ENCODE results near the gene PDC. TPM values are rescaled to one million over a fixed set of nuclear protein-coding genes. Genes with fewer than 3 reads are reported as not detected.

Gene PDC
- total RNA-seq, 1 donor from 2014 or later = not detected

DNA sequence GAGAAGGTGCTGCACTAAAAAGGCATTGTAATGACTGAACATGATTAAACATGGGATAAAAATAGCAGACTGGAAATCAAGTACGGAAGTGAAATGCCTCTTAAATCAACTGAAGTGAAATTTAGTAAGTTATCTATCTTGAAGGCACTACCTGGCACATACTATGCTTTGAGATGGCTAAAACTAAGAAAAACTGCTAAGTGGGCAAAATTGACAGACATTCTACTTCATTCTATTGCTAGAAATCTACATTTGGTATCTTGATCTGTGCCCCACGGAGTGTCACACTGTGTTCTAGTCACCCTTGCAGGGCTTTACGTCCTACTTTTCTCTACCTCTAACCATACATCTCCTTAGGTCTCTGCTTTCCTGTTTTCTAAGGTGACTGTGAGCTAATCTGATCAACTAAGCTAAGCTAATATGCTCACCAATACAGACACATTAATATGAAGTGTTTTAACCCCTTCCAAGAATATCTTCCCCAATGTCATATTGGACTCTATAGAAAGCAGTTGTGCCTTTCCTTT, 4.1 kb downstream of the PDC start:
- ATAC-seq (ENCODE audit: low read depth) (no peak), DNase-seq (no peak)
- no peak overlapping the region for H3K27ac Mint-ChIP-seq
- no peak overlapping the region for H3K4me3 Mint-ChIP-seq
- no peaks in the 10 kb centered on the region for H3K9me3 Mint-ChIP-seq
- H3K4me1 Mint-ChIP-seq = peaks cover 7% of the 10 kb centered on the region
- ChIA-PET CTCF (no interaction called here), POLR2A (no interaction called here)
- intact Hi-C loops (cut with micrococcal nuclease) = no loop called here
- TF ChIP-seq, protein P1, sequence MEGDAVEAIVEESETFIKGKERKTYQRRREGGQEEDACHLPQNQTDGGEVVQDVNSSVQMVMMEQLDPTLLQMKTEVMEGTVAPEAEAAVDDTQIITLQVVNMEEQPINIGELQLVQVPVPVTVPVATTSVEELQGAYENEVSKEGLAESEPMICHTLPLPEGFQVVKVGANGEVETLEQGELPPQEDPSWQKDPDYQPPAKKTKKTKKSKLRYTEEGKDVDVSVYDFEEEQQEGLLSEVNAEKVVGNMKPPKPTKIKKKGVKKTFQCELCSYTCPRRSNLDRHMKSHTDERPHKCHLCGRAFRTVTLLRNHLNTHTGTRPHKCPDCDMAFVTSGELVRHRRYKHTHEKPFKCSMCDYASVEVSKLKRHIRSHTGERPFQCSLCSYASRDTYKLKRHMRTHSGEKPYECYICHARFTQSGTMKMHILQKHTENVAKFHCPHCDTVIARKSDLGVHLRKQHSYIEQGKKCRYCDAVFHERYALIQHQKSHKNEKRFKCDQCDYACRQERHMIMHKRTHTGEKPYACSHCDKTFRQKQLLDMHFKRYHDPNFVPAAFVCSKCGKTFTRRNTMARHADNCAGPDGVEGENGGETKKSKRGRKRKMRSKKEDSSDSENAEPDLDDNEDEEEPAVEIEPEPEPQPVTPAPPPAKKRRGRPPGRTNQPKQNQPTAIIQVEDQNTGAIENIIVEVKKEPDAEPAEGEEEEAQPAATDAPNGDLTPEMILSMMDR (IDR thresholded peaks at IDR 0.05) = no peak
- no peaks in the 10 kb centered on the region for H3K36me3 Mint-ChIP-seq (ENCODE audit: low read depth)
- no peaks in the 10 kb centered on the region for H3K27me3 Mint-ChIP-seq

- no peak overlapping the region for H3K27ac Mint-ChIP-seq
- TF ChIP-seq, protein P1 (IDR thresholded peaks at IDR 0.05) = no peak
- peaks cover 7% of the 10 kb centered on the region for H3K4me1 Mint-ChIP-seq
- ATAC-seq (ENCODE audit: low read depth) = no peak
- CTCF ChIA-PET = no interaction called here
- H3K36me3 Mint-ChIP-seq (ENCODE audit: low read depth) = no peaks in the 10 kb centered on the region
- POLR2A ChIA-PET = no interaction called here
- DNase-seq = no peak
- H3K27me3 Mint-ChIP-seq = no peaks in the 10 kb centered on the region
- no peak overlapping the region for H3K4me3 Mint-ChIP-seq
- no peaks in the 10 kb centered on the region for H3K9me3 Mint-ChIP-seq
- intact Hi-C loops (cut with micrococcal nuclease) = no loop called here
Measured at GRCh38 chr1:186454981-186455380, 5.9 kb downstream of the PDC start.

GRCh38 chr1:186446152-186446551, 14.8 kb downstream of the PDC start:
- H3K9me3 Mint-ChIP-seq = no peaks in the 10 kb centered on the region
- CTCF ChIA-PET = no interaction called here
- no peak for DNase-seq
- no peak for ATAC-seq (ENCODE audit: low read depth)
- H3K4me3 Mint-ChIP-seq = no peak overlapping the region
- POLR2A ChIA-PET = no interaction called here
- H3K4me1 Mint-ChIP-seq = no peaks in the 10 kb centered on the region
- H3K27me3 Mint-ChIP-seq = no peaks in the 10 kb centered on the region
- no peak overlapping the region for H3K27ac Mint-ChIP-seq
- TF ChIP-seq, protein P1 (IDR thresholded peaks at IDR 0.05) = no peak
- intact Hi-C loops (cut with micrococcal nuclease) = no loop called here
- H3K36me3 Mint-ChIP-seq (ENCODE audit: low read depth) = no peaks in the 10 kb centered on the region

GRCh38 chr1:186443638-186444037, 17.3 kb downstream of the PDC start:
- POLR2A ChIA-PET = no interaction called here
- DNase-seq = no peak
- Mint-ChIP-seq H3K4me3 (no peak overlapping the region), H3K27me3 (no peaks in the 10 kb centered on the region), H3K4me1 (no peaks in the 10 kb centered on the region), H3K27ac (no peak overlapping the region), H3K36me3 (ENCODE audit: low read depth) (no peaks in the 10 kb centered on the region), H3K9me3 (no peaks in the 10 kb centered on the region)
- ATAC-seq (ENCODE audit: low read depth) = no peak
- TF ChIP-seq, protein P1 (IDR thresholded peaks at IDR 0.05) = no peak
- intact Hi-C loops (cut with micrococcal nuclease) = no loop called here
- CTCF ChIA-PET = no interaction called here

- CTCF ChIA-PET = interaction anchor here (0.7 kb wide), 1 partner anchor 38 kb away, joined by 3 read pairs; no protein-coding TSS in a partner anchor
- TF ChIP-seq, protein P1 (IDR thresholded peaks at IDR 0.05) = no peak
- Mint-ChIP-seq H3K36me3 (ENCODE audit: low read depth) (no peaks in the 10 kb centered on the region), H3K4me1 (no peaks in the 10 kb centered on the region), H3K27me3 (no peaks in the 10 kb centered on the region), H3K4me3 (no peak overlapping the region), H3K27ac (no peak overlapping the region), H3K9me3 (no peaks in the 10 kb centered on the region)
- POLR2A ChIA-PET = no interaction called here
- ATAC-seq (ENCODE audit: low read depth) (no peak), DNase-seq (no peak)
- intact Hi-C loops (cut with micrococcal nuclease) = no loop called here
Measured at GRCh38 chr1:186442651-186443375, 18.1 kb downstream of the PDC start.

All from activated B cell treated with CpG ODN at 0.5 μM for 24 hours (primary cell).